Subcutaneous preadipocyte (primary cell): ENCODE results near the gene KCND2. TPM values are rescaled to one million over a fixed set of nuclear protein-coding genes. Genes with fewer than 3 reads are reported as not detected.

Experiments used
- small RNA-seq: library from RNA; depleted of rRNA; stranded (forward); fragments of <200 nt; gene quantifications from one replicate; pipeline ENCODE3, GENCODE V24; 2012
- total RNA-seq: library from RNA; depleted of rRNA; stranded (reverse); fragments of >200 nt; gene quantifications from 2 replicates; pipeline ENCODE4 v1.2.3, GENCODE V29; 2012

KCND2 gene
- 5.1 and 14.0 TPM in 2 replicates for total RNA-seq

DNA sequence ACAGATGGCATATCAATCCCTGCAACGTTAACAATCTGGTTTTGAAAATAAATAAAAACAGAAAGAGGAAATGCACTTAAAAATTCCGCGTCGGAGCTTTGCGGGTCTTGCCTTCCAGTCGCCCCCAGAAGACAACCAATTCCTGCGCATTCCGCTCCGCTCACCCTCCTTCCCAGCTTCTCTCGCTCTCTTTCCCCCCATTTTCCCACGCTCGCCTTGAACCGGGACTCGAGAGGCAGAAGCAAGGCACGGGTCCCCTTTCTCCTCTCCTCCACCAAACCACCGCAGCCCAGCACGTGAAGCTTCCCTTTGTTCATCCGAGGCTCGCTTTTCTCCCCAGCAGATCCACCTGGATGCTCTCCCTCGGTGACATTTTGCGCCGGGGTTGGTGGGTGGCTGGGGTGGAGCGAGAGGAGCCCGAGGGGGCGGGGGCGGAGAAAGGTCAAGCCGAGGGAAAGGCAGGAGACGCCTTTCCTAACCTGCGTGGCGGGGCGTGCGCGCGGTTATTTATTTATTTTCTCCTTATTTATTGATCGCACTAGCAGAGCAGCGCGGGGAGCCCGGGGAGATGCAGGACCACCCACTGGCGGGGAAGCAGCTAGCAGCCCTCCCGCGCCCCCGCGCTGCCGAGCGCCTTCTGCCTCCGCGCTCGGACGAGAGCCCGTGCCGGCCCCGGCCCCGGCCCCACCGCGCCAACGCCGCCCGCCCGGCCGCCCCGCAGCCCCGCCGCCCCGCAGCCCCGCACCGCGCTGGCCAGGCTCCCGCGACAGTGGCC is at the start of gene KCND2:
Gene KCND2, plus strand, starts transcription at position 475 of the 775 bp plus-strand sequence.

Small RNAs within 50 kb of the gene (small RNA-seq; reads per million reads assigned to genes)
- gene RNU6-581P: not detected
